Body of pancreas (tissue), 4 donors: ENCODE data around the gene OR10D3. TPM values are rescaled to one million over a fixed set of nuclear protein-coding genes. Genes with fewer than 3 reads are reported as not detected.

ENCODE experiments used
- ATAC-seq: fragments of 150-250 bp; one replicate; pipeline ENCODE4 v1.9.1; 2016
- DNase-seq, 4 donors: peaks; one replicate each; pipeline ENCODE4 v3.0.0-alpha.2; 2019
- H3K27ac ChIP-seq, 4 donors: fragments of 200-600 bp; sonication (generic); 1 replicate in 3 of 4; 2 replicates in 1 of 4; pipeline versions ENCODE4 v1.5.1 to v1.6.1; 2016 to 2019; ENCODE audit warnings: mild to moderate bottlenecking in 1 of 4, mixed read lengths in 1 of 4, moderate library complexity in 1 of 4
- H3K27me3 ChIP-seq, 2 donors: fragments of 200-600 bp; sonication (generic); one replicate each; pipeline ENCODE4 v1.6.0; 2016; ENCODE audit warnings: mild to moderate bottlenecking in 1 of 2
- H3K36me3 ChIP-seq, 2 donors: fragments of 200-600 bp; sonication (generic); replicated peaks in 1 of 2; 2 replicates each; pipeline ENCODE4 v1.5.1; 2016; ENCODE audit warnings: low read depth in 2 of 2; ENCODE audit not compliant: insufficient read depth in 1 of 2
- H3K4me1 ChIP-seq: fragments of 200-600 bp; sonication (generic); one replicate; pipeline ENCODE4 v1.6.0; 2016
- H3K4me3 ChIP-seq, 2 donors: fragments of 200-600 bp; sonication (generic); 1 replicate in 1 of 2; 2 replicates in 1 of 2; pipeline ENCODE4 v1.5.1; 2016 to 2019
- H3K9me3 ChIP-seq, 3 donors: fragments of 200-600 bp; sonication (generic); 1 replicate in 2 of 3; 2 replicates in 1 of 3; pipeline ENCODE4 v1.5.1; 2016
- POLR2A ChIP-seq, 3 donors: fragments of 450-650 bp; IDR thresholded peaks; one replicate each; pipeline ENCODE4 v1.6.1; 2016; ENCODE audit warnings: antibody characterized with exemption in 3 of 3, mild to moderate bottlenecking in 2 of 3
- WGBS, 2 donors: methylation state at CpG; one replicate each; pipeline ENCODE4 v1.1.5; 2017; 5-methylcytosine and 5-hydroxymethylcytosine counted together
- intact Hi-C: fragments of 100-400 bp; cut with DNase I; formaldehyde crosslinking; loops from one replicate; pipeline ENCODE4 v1.15.1; 2023
- total RNA-seq, 2 donors: library from RNA; depleted of rRNA; stranded (reverse); fragments of >200 nt; gene quantifications; one replicate each; pipeline ENCODE4 v1.1.0, GENCODE V29; 2016
- TF ChIP-seq, protein P1 (sequence below), 7 experiments: fragments of 450-650 bp in 4 of 7; fragments of 200-600 bp in 3 of 7; sonication (generic) in 3 of 7; IDR thresholded peaks; one replicate each; pipeline ENCODE4 v1.5.1; 2016 to 2019; ENCODE audit warnings: antibody characterized with exemption in 7 of 7

The OR10D3 gene
- total RNA-seq, 2 donors from 2014 or later = not detected

DNA sequence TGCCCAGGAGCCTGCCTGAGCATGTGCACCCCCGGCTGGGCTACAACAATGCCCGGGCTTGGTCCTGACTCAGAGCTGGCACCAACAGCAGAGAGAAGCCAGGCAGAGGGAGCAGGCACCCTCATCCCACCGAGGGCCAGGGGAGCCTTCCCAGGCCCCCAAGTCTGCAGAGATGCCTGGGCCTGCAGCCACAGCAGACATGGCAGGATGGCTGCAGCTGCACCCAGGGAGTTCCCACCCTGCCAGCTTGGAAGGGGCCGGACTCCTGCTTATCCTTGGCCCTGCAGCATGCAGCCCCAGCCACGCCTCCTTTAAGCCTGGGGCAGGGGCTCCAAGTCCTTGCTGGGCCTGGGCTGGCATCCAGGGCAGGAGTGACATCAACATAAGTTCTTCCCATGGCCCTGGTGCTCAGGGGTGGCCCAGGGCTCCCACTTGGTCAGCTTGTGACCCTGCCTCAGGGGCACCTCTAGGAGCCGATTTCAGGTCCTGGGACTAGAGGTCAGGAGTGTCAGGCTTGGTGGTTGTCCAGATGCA, 26.7 kb downstream of the OR10D3 start:
- H3K4me1 ChIP-seq = no peaks in the 10 kb centered on the region
- no peak for ATAC-seq
- intact Hi-C loops = no loop called here
- H3K36me3 ChIP-seq = no peaks in the 10 kb centered on the region
- no peak overlapping the region for H3K4me3 ChIP-seq
- H3K27ac ChIP-seq = no peak overlapping the region
- 85% methylated on average over 6 of the region's 6 CpGs; no CpG with 5 or more reads in 1 of the 2 donors for WGBS, 2 donors
- TF ChIP-seq, protein P1, sequence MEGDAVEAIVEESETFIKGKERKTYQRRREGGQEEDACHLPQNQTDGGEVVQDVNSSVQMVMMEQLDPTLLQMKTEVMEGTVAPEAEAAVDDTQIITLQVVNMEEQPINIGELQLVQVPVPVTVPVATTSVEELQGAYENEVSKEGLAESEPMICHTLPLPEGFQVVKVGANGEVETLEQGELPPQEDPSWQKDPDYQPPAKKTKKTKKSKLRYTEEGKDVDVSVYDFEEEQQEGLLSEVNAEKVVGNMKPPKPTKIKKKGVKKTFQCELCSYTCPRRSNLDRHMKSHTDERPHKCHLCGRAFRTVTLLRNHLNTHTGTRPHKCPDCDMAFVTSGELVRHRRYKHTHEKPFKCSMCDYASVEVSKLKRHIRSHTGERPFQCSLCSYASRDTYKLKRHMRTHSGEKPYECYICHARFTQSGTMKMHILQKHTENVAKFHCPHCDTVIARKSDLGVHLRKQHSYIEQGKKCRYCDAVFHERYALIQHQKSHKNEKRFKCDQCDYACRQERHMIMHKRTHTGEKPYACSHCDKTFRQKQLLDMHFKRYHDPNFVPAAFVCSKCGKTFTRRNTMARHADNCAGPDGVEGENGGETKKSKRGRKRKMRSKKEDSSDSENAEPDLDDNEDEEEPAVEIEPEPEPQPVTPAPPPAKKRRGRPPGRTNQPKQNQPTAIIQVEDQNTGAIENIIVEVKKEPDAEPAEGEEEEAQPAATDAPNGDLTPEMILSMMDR (IDR thresholded peaks at IDR 0.05) = no peak
- no peak for TF ChIP-seq POLR2A (IDR thresholded peaks at IDR 0.05)
- DNase-seq = no peak
- no peaks in the 10 kb centered on the region for H3K27me3 ChIP-seq
- no peaks in the 10 kb centered on the region for H3K9me3 ChIP-seq

DNA sequence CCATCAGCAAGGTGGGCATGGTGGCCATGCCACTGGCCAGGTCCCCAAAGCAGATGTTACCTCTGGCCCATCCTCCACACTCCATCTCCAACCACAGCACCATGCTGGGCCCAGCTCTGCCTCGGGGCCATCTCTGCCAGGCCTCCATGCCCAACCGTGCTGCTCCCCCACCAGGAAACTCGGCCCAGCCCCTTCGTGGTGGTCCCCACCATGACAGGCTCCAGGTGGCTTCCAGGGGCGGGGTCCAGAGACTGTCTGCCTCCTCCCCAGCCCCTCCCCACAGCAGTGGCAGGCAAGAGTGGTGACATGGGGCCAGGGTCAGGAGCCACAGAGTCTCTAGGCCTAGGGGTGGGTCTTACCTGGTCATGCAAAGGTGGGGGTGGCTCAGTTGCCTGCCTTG, 27.3 kb downstream of the OR10D3 start:
- Histone ChIP-seq H3K9me3 (no peaks in the 10 kb centered on the region), H3K27ac (no peak overlapping the region), H3K27me3 (no peaks in the 10 kb centered on the region), H3K4me1 (no peaks in the 10 kb centered on the region), H3K36me3 (no peaks in the 10 kb centered on the region), H3K4me3 (no peak overlapping the region)
- 60 to 90% methylated on average over 3 to 5 of the region's 5 CpGs for WGBS, 2 donors
- DNase-seq = no peak
- intact Hi-C loops = no loop called here
- ATAC-seq = no peak
- no peak for TF ChIP-seq POLR2A (IDR thresholded peaks at IDR 0.05)
- TF ChIP-seq, protein P1 (IDR thresholded peaks at IDR 0.05) = no peak

DNA sequence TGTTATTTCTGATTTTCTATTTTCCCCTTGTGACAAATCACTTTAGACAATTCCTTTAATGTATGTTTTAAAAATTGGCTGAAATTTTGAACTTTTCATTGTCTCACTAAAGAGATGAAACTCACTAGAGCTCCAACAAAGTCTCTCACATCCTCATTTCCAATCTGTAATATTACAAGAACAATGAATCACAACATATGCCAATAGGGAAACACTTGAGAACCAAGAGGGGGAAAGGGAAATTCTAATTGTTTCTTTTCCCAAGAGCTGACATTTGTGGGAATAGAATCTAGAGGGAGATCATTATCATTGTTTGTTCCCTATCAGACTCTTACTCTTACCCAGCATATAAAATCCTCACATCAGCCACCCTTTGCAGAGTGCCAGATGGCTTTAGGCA, 28.2 kb downstream of the OR10D3 start:
- DNase-seq (no peak), ATAC-seq (no peak)
- no peaks in the 10 kb centered on the region for H3K27me3 ChIP-seq
- H3K36me3 ChIP-seq = no peaks in the 10 kb centered on the region
- intact Hi-C loops = no loop called here
- H3K4me3 ChIP-seq = no peak overlapping the region
- TF ChIP-seq POLR2A (IDR thresholded peaks at IDR 0.05) = no peak
- H3K27ac ChIP-seq = no peak overlapping the region
- no peaks in the 10 kb centered on the region for H3K4me1 ChIP-seq
- no peaks in the 10 kb centered on the region for H3K9me3 ChIP-seq

DNA sequence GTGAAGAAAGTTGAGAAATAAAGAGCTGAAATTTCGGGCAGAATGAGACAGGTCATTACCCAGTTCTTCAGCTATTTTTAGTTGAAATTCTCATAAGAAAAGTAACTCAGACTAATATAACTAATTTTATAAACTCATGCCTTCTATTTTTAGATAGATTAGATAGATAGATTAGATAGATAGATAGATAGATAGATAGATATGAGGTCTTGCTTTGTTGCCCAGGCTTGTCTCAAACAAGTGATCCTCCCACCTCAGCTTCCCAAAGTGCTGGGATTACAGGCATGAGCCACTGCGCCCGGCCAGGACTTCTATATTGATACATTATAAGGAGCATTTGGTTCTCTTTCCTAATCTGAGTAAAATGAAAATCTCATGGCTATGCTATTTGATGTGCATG, 30.9 kb downstream of the OR10D3 start:
- no peaks in the 10 kb centered on the region for H3K27me3 ChIP-seq
- WGBS, 2 donors = 84 to 87% methylated on average over 3 of the region's 3 CpGs
- no peaks in the 10 kb centered on the region for H3K36me3 ChIP-seq
- no peaks in the 10 kb centered on the region for H3K9me3 ChIP-seq
- TF ChIP-seq POLR2A (IDR thresholded peaks at IDR 0.05) = no peak
- TF ChIP-seq, protein P1 (IDR thresholded peaks at IDR 0.05) = no peak
- intact Hi-C loops = no loop called here
- H3K4me3 ChIP-seq = no peak overlapping the region
- H3K27ac ChIP-seq = no peak overlapping the region
- H3K4me1 ChIP-seq = no peaks in the 10 kb centered on the region
- ATAC-seq (no peak), DNase-seq (no peak)

DNA sequence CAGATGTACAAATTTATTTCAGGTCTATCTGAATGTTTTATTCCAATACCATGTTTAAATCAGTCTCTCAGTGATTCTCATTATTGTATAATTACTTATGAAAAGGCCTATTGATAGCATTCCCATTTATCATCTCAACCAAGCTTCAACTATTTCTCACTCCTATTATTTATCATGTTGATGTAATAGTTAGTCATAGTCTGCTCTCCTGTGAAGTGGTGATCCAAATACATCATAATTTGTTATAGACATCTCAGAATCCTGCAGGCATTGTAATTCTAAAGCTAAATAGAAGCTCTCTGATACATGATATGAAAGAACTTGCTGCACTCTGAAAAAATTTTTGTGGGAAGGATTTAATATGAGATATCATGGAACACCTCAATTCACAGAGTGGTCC, 36.0 kb downstream of the OR10D3 start:
- ATAC-seq = no peak
- TF ChIP-seq, protein P1 (IDR thresholded peaks at IDR 0.05) = no peak
- no peak for TF ChIP-seq POLR2A (IDR thresholded peaks at IDR 0.05)

More for the DNA sequence above, 36.0 kb downstream of the OR10D3 start:
- intact Hi-C loops = no loop called here
- no peak overlapping the region for H3K27ac ChIP-seq
- no peaks in the 10 kb centered on the region for H3K27me3 ChIP-seq
- no peaks in the 10 kb centered on the region for H3K36me3 ChIP-seq
- no peak overlapping the region for H3K4me3 ChIP-seq
- peaks cover 7% of the 10 kb centered on the region for H3K4me1 ChIP-seq
- no peaks in the 10 kb centered on the region for H3K9me3 ChIP-seq
- DNase-seq = no peak
